Hepatocyte (in vitro differentiated cells): ENCODE results near the gene PDE6C. TPM values are rescaled to one million over a fixed set of nuclear protein-coding genes. Genes with fewer than 3 reads are reported as not detected.

Source experiments
- DNase-seq: peaks from one replicate; pipeline ENCODE4 v3.0.0-alpha.2; 2016; ENCODE audit warnings: low spot score
- H2AFZ ChIP-seq: fragments of 200-600 bp; sonication (generic); 2 replicates; pipeline ENCODE4 v1.6.0; 2016; ENCODE audit warnings: antibody characterized with exemption, mild to moderate bottlenecking
- H3K27ac ChIP-seq: fragments of 200-600 bp; sonication (generic); 2 replicates; pipeline ENCODE4 v1.5.1; 2016; ENCODE audit warnings: mild to moderate bottlenecking
- H3K27me3 ChIP-seq: fragments of 200-600 bp; sonication (generic); 2 replicates; pipeline ENCODE4 v1.6.1; 2016
- H3K36me3 ChIP-seq: fragments of 200-600 bp; sonication (generic); replicated peaks from 2 replicates; pipeline ENCODE4 v1.5.1; 2016; ENCODE audit warnings: low read depth; ENCODE audit not compliant: insufficient read depth
- H3K4me1 ChIP-seq: fragments of 200-600 bp; sonication (generic); 2 replicates; pipeline ENCODE4 v1.5.1; 2016; ENCODE audit warnings: mild to moderate bottlenecking, moderate library complexity; ENCODE audit not compliant: insufficient read depth
- H3K4me2 ChIP-seq: fragments of 200-600 bp; sonication (generic); 2 replicates; pipeline ENCODE4 v1.6.0; 2016
- H3K4me3 ChIP-seq: fragments of 200-600 bp; sonication (generic); 2 replicates; pipeline ENCODE4 v1.5.1; 2016; ENCODE audit warnings: mild to moderate bottlenecking
- H3K79me2 ChIP-seq: fragments of 200-600 bp; sonication (generic); 2 replicates; pipeline ENCODE4 v1.6.0; 2017; ENCODE audit warnings: mild to moderate bottlenecking
- H3K9me2 ChIP-seq: fragments of 200-600 bp; sonication (generic); replicated peaks from 2 replicates; pipeline ENCODE4 v1.6.0; 2017; ENCODE audit warnings: mild to moderate bottlenecking; ENCODE audit not compliant: insufficient read depth
- H3K9me3 ChIP-seq: fragments of 200-600 bp; sonication (generic); 2 replicates; pipeline ENCODE4 v1.5.1; 2016; ENCODE audit warnings: low read depth, mild to moderate bottlenecking
- H4K20me1 ChIP-seq: fragments of 200-600 bp; sonication (generic); 2 replicates; pipeline ENCODE4 v1.6.0; 2016; ENCODE audit warnings: mild to moderate bottlenecking; ENCODE audit not compliant: insufficient read depth, poor library complexity, severe bottlenecking
- CTCF ChIP-seq: fragments of 200-600 bp; sonication (generic); IDR thresholded peaks from 2 replicates; pipeline ENCODE4 v1.5.1; 2016; ENCODE audit warnings: antibody characterized with exemption, mild to moderate bottlenecking; ENCODE audit not compliant: poor library complexity
- EZH2 ChIP-seq: fragments of 200-600 bp; sonication (generic); IDR thresholded peaks from 2 replicates; pipeline ENCODE4 v1.6.1; 2016; ENCODE audit warnings: antibody characterized with exemption, mild to moderate bottlenecking, borderline replicate concordance
- EZH2phosphoT487 ChIP-seq: fragments of 200-600 bp; sonication (generic); IDR thresholded peaks from one replicate; pipeline ENCODE4 v1.6.1; 2018; ENCODE audit warnings: antibody characterized with exemption, mild to moderate bottlenecking, low read depth, moderate library complexity; ENCODE audit not compliant: unreplicated experiment, severe bottlenecking
- WGBS: methylation state at CpG from one replicate; pipeline ENCODE4 v1.1.6; 2016; ENCODE audit warnings: low lambda C conversion rate; ENCODE audit errors: missing lambda C conversion rate; 5-methylcytosine and 5-hydroxymethylcytosine counted together
- polyA plus RNA-seq: library from polyadenylated mRNA; unstranded; fragments of >200 nt; fragmentation: Nextera tagmentation; extraction: Ambion mirVana; gene quantifications from 2 replicates; pipeline ENCODE4 v1.2.1, GENCODE V29; 2016
- total RNA-seq: library from RNA; depleted of rRNA; stranded (reverse); fragments of >200 nt; gene quantifications from 2 replicates; pipeline ENCODE4 v1.2.3, GENCODE V29; 2014

PDE6C gene
- total and polyA plus RNA-seq, 2 experiments from 2014 or later: 0.07 to 0.15 TPM

- H3K4me2 ChIP-seq: no peak overlapping the region
- no peak overlapping the region for H3K4me3 ChIP-seq
- no peak overlapping the region for H2AFZ ChIP-seq
- 48% methylated on average over 10 of the region's 10 CpGs for WGBS
- no peaks in the 10 kb centered on the region for H3K79me2 ChIP-seq
- TF ChIP-seq EZH2phosphoT487 (no peak), EZH2 (no peak), CTCF (no peak)
- H3K9me3 ChIP-seq: no peaks in the 10 kb centered on the region
- no peaks in the 10 kb centered on the region for H3K9me2 ChIP-seq
- DNase-seq: no peak
- H3K4me1 ChIP-seq: no peaks in the 10 kb centered on the region
- no peak overlapping the region for H3K27ac ChIP-seq
- H3K36me3 ChIP-seq: no peaks in the 10 kb centered on the region
- H4K20me1 ChIP-seq: no peaks in the 10 kb centered on the region
- H3K27me3 ChIP-seq: peaks cover 19% of the 10 kb centered on the region
Observed at GRCh38 chr10:93573051-93573909, 39.1 kb upstream of the PDE6C start.

DNA sequence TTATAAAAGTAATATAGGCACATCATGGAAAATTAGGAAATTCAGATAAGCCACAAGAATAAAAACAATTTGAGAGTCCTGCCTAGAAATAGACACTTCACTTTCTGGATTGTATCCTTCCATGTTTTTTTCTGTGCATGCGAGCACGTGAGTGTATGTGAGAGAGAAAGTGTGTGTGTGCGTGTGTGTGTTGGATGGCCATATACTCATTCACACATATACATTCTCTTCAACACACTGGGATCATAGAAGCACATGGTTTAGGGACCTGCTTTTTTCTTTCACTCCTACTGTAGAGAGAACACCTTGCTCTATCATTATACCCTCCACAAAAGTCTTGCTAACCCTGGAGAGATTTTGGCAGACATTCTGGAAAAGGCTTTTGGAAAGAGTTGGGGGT, 38.4 kb upstream of the PDE6C start:
- Histone ChIP-seq H3K79me2 (no peaks in the 10 kb centered on the region), H3K4me3 (no peak overlapping the region), H2AFZ (no peak overlapping the region), H3K27me3 (peaks cover 13% of the 10 kb centered on the region), H3K9me2 (no peaks in the 10 kb centered on the region), H4K20me1 (no peaks in the 10 kb centered on the region), H3K4me1 (no peaks in the 10 kb centered on the region), H3K9me3 (no peaks in the 10 kb centered on the region), H3K27ac (no peak overlapping the region), H3K36me3 (no peaks in the 10 kb centered on the region), H3K4me2 (no peak overlapping the region)
- DNase-seq: no peak
- TF ChIP-seq EZH2 (no peak), CTCF (no peak), EZH2phosphoT487 (no peak)
- 95% methylated on average over 3 of the region's 3 CpGs for WGBS

DNA sequence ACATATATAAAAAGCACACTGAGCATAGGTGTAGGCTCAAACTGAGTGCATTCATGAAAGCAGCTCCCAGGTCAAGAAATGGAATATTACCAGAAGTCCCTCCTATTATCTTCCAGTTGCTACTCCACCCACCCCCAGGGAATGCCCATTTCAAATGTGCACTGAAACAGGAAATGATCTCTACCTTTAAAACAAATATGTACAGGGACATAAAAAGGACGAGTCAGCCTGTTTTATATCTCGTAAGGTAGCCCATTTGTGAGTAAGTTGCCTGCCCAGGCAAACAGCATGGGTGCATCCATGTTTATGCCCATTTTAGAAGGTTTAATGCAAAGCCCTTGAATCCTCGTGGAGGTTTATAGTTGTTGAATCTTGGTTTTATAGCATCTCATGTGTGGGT, 35.4 kb upstream of the PDE6C start:
- TF ChIP-seq EZH2 (no peak), EZH2phosphoT487 (no peak), CTCF (no peak)
- Histone ChIP-seq H3K27me3 (no peaks in the 10 kb centered on the region), H3K4me3 (no peak overlapping the region), H3K9me2 (no peaks in the 10 kb centered on the region), H3K4me1 (no peaks in the 10 kb centered on the region), H4K20me1 (no peaks in the 10 kb centered on the region), H3K79me2 (no peaks in the 10 kb centered on the region), H3K4me2 (no peak overlapping the region), H3K27ac (peak overlapping the region; percentile 28), H3K9me3 (no peaks in the 10 kb centered on the region), H3K36me3 (no peaks in the 10 kb centered on the region), H2AFZ (no peak overlapping the region)
- WGBS: 65% methylated on average over 3 of the region's 3 CpGs
- no peak for DNase-seq
